ENCODE measurements around the gene ZNF611.

DNA sequence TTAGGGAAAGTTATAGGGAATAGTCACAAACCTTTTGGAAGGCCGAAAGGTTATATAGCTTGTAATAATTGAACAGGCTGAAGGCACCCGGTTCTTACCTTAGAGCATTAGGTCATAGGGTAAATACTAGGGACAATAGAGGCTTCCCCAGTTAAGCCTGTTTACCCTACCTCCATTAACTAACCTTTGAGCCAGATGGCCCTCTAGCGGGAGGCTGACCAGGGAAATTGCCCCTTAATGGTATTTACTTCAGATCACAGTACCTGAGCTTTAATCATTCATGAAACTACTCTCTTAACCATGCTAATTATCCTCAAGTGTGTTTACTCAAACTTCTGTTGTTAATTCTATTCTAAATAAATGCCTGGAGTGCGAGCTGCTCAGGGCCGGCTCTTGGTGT, 76.2 kb downstream of the ZNF611 start:
- TF ChIP-seq, protein P1, sequence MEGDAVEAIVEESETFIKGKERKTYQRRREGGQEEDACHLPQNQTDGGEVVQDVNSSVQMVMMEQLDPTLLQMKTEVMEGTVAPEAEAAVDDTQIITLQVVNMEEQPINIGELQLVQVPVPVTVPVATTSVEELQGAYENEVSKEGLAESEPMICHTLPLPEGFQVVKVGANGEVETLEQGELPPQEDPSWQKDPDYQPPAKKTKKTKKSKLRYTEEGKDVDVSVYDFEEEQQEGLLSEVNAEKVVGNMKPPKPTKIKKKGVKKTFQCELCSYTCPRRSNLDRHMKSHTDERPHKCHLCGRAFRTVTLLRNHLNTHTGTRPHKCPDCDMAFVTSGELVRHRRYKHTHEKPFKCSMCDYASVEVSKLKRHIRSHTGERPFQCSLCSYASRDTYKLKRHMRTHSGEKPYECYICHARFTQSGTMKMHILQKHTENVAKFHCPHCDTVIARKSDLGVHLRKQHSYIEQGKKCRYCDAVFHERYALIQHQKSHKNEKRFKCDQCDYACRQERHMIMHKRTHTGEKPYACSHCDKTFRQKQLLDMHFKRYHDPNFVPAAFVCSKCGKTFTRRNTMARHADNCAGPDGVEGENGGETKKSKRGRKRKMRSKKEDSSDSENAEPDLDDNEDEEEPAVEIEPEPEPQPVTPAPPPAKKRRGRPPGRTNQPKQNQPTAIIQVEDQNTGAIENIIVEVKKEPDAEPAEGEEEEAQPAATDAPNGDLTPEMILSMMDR (optimal IDR thresholded peaks at IDR 0.05 in 1 of 3, IDR thresholded peaks at IDR 0.05 in 1 of 3, conservative IDR thresholded peaks at IDR 0.05 in 1 of 3; ENCODE audit: extremely low read depth in 1 of 3, insufficient read depth in 2 of 3, low read length in 3 of 3), result no peak
- no peak for TF ChIP-seq EZH2 (IDR thresholded peaks at IDR 0.05; ENCODE audit: low read length)

All from keratinocyte (primary cell).